Prostate gland (tissue), 2 donors: Measurements from ENCODE around the gene PARG.
"Not testable (repeated sequence)": the region's sequence is repeated elsewhere in the genome, so short reads cannot be mapped to it uniquely, and the experiment has no call there.

ENCODE experiments used
- CTCF ChIP-seq, 4 experiments: fragments of 200-600 bp in 2 of 4; fragments of 450-650 bp in 2 of 4; sonication (generic) in 2 of 4; IDR thresholded peaks; 1 replicate in 3 of 4; 2 replicates in 1 of 4; pipeline ENCODE4 v1.5.1; 2016 to 2019; ENCODE audit warnings: antibody characterized with exemption in 4 of 4, mild to moderate bottlenecking in 2 of 4, moderate library complexity in 2 of 4
- POLR2AphosphoS5 ChIP-seq: sonication (generic); formaldehyde crosslinking; IDR thresholded peaks from one replicate; pipeline ENCODE4 v1.6.1; 2017; ENCODE audit warnings: antibody characterized with exemption

- not testable (repeated sequence) for TF ChIP-seq POLR2AphosphoS5; CTCF (IDR thresholded peaks at IDR 0.05)
Observed at GRCh38 chr10:49972094-49972493, 30.3 kb upstream of the PARG start.
